ENCODE results near the gene TIFAB. TPM values are rescaled to one million over a fixed set of nuclear protein-coding genes. Genes with fewer than 3 reads are reported as not detected.
A peak's percentile ranks its signal among the peaks of the same experiment; 100 is the strongest.

TIFAB gene
- total RNA-seq, 4 donors from 2014 or later: 0.10 TPM; not detected in 3

DNA sequence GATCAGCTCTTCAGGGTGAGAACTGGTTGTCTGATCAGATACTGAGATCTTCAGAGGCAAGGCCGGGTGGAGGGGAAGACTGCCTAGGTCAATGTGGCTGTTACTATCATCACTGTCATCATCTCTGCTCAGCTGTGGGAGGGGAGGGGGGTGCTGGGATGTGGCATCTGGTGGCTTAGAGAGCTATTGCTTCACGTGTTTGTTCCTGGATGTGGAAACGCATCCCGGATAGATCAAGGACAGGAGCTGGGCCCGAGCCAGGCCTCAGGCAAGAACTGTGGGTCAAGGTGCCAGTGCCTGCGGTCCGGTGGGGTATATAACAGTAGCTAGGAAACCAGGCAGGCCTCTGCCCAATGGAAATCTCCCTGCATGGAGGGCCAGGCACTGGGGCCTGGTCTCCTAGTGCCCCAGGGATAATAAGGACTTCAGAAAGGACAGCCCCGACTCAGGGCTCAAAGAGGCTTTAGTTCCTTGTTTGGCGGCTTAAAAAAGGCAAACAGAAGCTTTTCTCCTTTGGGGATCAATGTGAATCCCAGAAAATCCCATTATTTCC lies 30.3 kb upstream of the TIFAB start:
- TF ChIP-seq, protein P1, sequence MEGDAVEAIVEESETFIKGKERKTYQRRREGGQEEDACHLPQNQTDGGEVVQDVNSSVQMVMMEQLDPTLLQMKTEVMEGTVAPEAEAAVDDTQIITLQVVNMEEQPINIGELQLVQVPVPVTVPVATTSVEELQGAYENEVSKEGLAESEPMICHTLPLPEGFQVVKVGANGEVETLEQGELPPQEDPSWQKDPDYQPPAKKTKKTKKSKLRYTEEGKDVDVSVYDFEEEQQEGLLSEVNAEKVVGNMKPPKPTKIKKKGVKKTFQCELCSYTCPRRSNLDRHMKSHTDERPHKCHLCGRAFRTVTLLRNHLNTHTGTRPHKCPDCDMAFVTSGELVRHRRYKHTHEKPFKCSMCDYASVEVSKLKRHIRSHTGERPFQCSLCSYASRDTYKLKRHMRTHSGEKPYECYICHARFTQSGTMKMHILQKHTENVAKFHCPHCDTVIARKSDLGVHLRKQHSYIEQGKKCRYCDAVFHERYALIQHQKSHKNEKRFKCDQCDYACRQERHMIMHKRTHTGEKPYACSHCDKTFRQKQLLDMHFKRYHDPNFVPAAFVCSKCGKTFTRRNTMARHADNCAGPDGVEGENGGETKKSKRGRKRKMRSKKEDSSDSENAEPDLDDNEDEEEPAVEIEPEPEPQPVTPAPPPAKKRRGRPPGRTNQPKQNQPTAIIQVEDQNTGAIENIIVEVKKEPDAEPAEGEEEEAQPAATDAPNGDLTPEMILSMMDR (IDR thresholded peaks at IDR 0.05): no peak
- no peak for TF ChIP-seq POLR2A (IDR thresholded peaks at IDR 0.05)
- no peak overlapping the region for H3K4me3 ChIP-seq (ENCODE audit: low read depth, poor library complexity, severe bottlenecking)
- peak in 1 of 2 donors; percentile 70 for DNase-seq (ENCODE audit: low spot score in 2 of 2)
- intact Hi-C loops (cut with DNase I; ENCODE audit: low total_unique reads): no loop called here
- WGBS, 2 donors: 78 to 80% methylated on average over 9 of the region's 9 CpGs

DNA sequence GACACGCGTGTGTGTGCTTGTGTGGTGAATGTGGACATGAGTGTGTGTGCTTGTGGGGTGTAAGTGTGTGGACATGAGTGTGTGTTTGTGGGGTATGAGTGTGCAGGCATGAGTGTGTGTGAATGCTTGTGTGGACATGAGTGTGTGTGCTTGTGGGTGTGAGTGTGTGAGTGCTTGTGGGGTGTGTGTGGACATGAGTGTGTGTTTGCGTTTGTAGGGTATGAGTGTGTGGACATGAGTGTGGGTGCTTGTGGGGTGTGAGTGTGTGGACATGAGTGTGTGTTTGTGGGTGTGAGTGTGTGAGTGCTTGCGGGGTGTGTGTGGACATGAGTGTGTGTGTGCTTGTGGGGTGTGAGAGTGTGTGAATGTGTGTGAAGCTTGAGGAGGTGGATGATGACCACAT lies 29.8 kb upstream of the TIFAB start:
- peak in 1 of 2 donors; percentile 54 for DNase-seq (ENCODE audit: low spot score in 2 of 2)
- intact Hi-C loops (cut with DNase I; ENCODE audit: low total_unique reads): no loop called here
- no peak for TF ChIP-seq POLR2A (IDR thresholded peaks at IDR 0.05)
- TF ChIP-seq, protein P1 (IDR thresholded peaks at IDR 0.05): no peak
- H3K4me3 ChIP-seq (ENCODE audit: low read depth, poor library complexity, severe bottlenecking): no peak overlapping the region
- 92 to 94% methylated on average over 4 of the region's 4 CpGs for WGBS, 2 donors

DNA sequence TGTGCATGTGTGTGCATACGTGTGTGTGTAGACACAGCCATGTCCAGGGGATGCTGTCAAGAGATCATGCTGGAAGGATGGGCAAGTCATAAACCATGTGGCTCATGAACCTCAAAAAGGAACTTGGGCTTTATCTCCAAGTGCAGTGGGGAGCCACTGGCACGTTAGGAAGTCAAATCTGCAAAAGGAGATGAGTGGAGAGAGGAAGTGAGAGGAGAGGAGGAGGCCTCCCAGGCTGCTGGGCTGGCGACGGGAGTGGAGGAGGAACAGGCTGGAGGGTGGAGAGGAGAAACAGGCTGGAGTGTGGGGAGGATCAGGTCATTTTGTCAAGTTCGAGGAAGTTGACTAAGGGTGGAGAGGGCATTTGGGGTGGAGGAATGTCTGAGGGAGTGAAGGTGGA lies 29.2 kb upstream of the TIFAB start:
- DNase-seq (ENCODE audit: low spot score in 2 of 2): peak in 1 of 2 donors; percentile 78
- intact Hi-C loops (cut with DNase I; ENCODE audit: low total_unique reads): no loop called here
- no peak overlapping the region for H3K4me3 ChIP-seq (ENCODE audit: low read depth, poor library complexity, severe bottlenecking)
- no peak for TF ChIP-seq POLR2A (IDR thresholded peaks at IDR 0.05)
- TF ChIP-seq, protein P1 (IDR thresholded peaks at IDR 0.05): no peak
- WGBS, 2 donors: 69 to 76% methylated on average over 5 of the region's 5 CpGs

DNA sequence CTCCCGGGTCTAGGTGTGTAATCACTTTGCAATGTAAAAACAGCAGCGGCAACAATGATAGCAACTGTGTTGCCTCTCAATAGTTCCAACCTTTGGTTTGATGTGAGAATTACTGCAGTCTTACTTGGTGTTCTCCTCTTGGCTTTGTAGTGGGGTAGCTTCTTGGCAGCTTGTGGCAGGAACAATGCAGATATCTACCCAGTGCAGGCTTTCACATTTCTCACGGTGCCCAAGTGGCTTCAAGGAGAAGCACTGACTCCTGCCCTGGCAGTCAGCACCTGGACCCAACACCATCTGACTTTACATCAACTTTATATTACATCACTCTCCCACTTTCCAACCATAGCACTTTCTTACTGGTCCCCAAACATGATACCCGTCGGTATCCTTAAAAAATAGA lies 28.4 kb upstream of the TIFAB start:
- no peak for DNase-seq (ENCODE audit: low spot score in 2 of 2)
- intact Hi-C loops (cut with DNase I; ENCODE audit: low total_unique reads): no loop called here
- WGBS, 2 donors: 87 to 97% methylated on average over 5 of the region's 5 CpGs
- TF ChIP-seq, protein P1 (IDR thresholded peaks at IDR 0.05): no peak
- no peak for TF ChIP-seq POLR2A (IDR thresholded peaks at IDR 0.05)
- no peak overlapping the region for H3K4me3 ChIP-seq (ENCODE audit: low read depth, poor library complexity, severe bottlenecking)

DNA sequence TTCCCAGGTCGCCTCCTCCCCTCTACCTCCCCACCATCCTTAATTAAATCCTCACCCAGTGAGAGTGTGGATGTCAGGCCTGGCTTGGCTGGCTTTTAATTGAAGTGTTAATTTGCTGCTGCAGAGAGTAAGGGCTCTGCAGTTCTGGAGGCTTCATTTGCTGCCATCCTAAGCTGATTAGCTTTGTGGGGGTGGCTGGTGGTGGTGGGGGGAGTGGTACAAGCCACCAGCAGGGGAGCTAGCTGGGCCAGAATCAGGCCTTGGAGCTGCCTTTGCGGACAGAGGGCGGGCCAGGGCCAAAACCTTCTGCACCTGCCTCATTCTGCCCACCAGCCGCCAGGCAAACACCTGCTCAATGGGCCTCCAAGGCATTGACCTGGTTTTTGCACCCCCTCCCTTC lies 26.8 kb upstream of the TIFAB start:
- DNase-seq (ENCODE audit: low spot score in 2 of 2): peak in 1 of 2 donors; percentile 40
- TF ChIP-seq POLR2A (IDR thresholded peaks at IDR 0.05): no peak
- TF ChIP-seq, protein P1 (IDR thresholded peaks at IDR 0.05): no peak
- intact Hi-C loops (cut with DNase I; ENCODE audit: low total_unique reads): no loop called here
- 89 to 100% methylated on average over 4 of the region's 4 CpGs for WGBS, 2 donors
- H3K4me3 ChIP-seq (ENCODE audit: low read depth, poor library complexity, severe bottlenecking): no peak overlapping the region

DNA sequence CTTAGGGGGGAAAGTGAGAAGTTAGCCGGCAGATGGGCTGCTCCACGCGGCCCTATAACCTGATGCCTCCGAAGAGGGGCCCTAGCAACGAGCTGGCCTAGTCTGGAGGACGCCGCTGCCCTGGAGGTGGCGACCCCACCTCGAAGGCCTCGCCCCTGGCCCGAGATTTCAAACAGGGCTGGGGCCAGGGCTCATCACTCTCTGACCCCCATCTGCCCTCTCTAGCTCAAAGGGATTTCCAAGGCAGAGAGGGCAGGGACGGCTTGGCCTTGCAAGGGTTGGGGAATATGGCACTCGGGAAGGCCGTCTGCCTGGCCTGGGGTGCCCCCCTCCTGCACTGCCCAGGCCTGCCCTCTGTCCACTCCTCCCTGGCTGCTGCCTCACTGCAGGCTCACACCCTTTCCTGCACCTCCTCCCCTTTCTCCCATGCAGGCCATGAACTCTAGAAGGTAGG lies 25.5 kb upstream of the TIFAB start:
- H3K4me3 ChIP-seq (ENCODE audit: low read depth, poor library complexity, severe bottlenecking): no peak overlapping the region
- TF ChIP-seq, protein P1 (IDR thresholded peaks at IDR 0.05): no peak
- TF ChIP-seq POLR2A (IDR thresholded peaks at IDR 0.05): no peak
- intact Hi-C loops (cut with DNase I; ENCODE audit: low total_unique reads): no loop called here
- WGBS, 2 donors: 83 to 90% methylated on average over 5 to 14 of the region's 14 CpGs
- peak in 1 of 2 donors; percentile 72 for DNase-seq (ENCODE audit: low spot score in 2 of 2)

Measured in lower leg skin (tissue), 4 donors.